Measurements from ENCODE around the gene NDUFAF3. TPM values are rescaled to one million over a fixed set of nuclear protein-coding genes. Genes with fewer than 3 reads are reported as not detected.
A peak's percentile ranks its signal among the peaks of the same experiment; 100 is the strongest.

Gene NDUFAF3
- total and polyA plus RNA-seq, 10 of the 15 experiments (the other 5 are each of a cell fraction or from before 2014, with no cell fraction given): 25.4 to 228 (median 63.9) TPM

GRCh38 chr3:49029563-49029884, 7.6 kb downstream of the NDUFAF3 start:
- DNase-seq (ENCODE audit: low read depth, low spot score): no peak
- no peak for TF ChIP-seq RBBP5 (conservative IDR thresholded peaks at IDR 0.05)
- no peak for TF ChIP-seq IKZF1 (conservative IDR thresholded peaks at IDR 0.05)
- TF ChIP-seq E2F8 (IDR thresholded peaks at IDR 0.05; ENCODE audit: low read depth, partially characterized antibody): peak; percentile 42
- TF ChIP-seq TBL1XR1 (IDR thresholded peaks at IDR 0.05; ENCODE audit: low read depth, low read length): 0 out of 2 replicates have a peak, but pooled peaks have one; percentile 0
- no peak for TF ChIP-seq NBN (IDR thresholded peaks at IDR 0.05)
- no peak for TF ChIP-seq STAT1 (conservative IDR thresholded peaks at IDR 0.05)
- Histone ChIP-seq H4K20me1 (ENCODE audit: control insufficient read depth, insufficient read depth) (no peaks in the 10 kb centered on the region), H3K36me3 (ENCODE audit: control insufficient read depth in 2 of 2, insufficient read depth in 2 of 2, low read length in 1 of 2) (peaks cover 36 to 42% of the 10 kb centered on the region in 2 experiments), H3K9me3 (replicated peaks; ENCODE audit: control insufficient read depth, insufficient read depth, low read length) (no peaks in the 10 kb centered on the region), H3K79me2 (ENCODE audit: control insufficient read depth, insufficient read depth, low read length) (peaks cover 29% of the 10 kb centered on the region), H2AFZ (ENCODE audit: control insufficient read depth, low read depth, low read length) (peak overlapping the region; percentile 25), H3K4me1 (ENCODE audit: control insufficient read depth, insufficient read depth, low read length) (peaks cover 13% of the 10 kb centered on the region), H3K4me3 (no peak overlapping the region), H3K27me3 (replicated peaks in 1 of 2; ENCODE audit: control insufficient read depth in 2 of 2, insufficient read depth in 2 of 2, low read length in 1 of 2) (no peaks in the 10 kb centered on the region), H3K27ac (ENCODE audit: control insufficient read depth, insufficient read depth) (peak overlapping the region; percentile 76; the same call in 1 of the 2 replicates), H3K4me2 (ENCODE audit: control insufficient read depth, insufficient read depth) (peak overlapping the region; percentile 65), H3K9ac (ENCODE audit: control insufficient read depth, insufficient read depth, low read length) (no peak overlapping the region; the same call in 1 of the 2 replicates)
- under 1% methylated on average over 7 of the region's 7 CpGs for WGBS (ENCODE audit: insufficient coverage, insufficient replicate concordance, low lambda C conversion rate, missing lambda C conversion rate)
- intact Hi-C loops (cut with micrococcal nuclease; ENCODE audit: unreplicated experiment): loop anchor here (2.0 to 10.0 kb wide), 3 partner anchors 65 to 645 kb away; partner anchors contain the start of genes APEH, QRICH1 and USP4
- ChIA-PET CTCF (interaction anchor here (0.6 to 2.3 kb wide), 12 partner anchors 9 to 458 kb away, joined by 3 to 45 read pairs (median 4); partner anchors contain the start of genes P4HTM and WDR6), SMC1A (ENCODE audit: uncharacterized antibody, unreplicated experiment) (interaction anchor here (0.7 to 1.5 kb wide), 9 partner anchors 10 to 420 kb away, joined by 3 to 6 read pairs (median 4); partner anchors contain the start of gene WDR6), POLR2A (interaction anchor here (0.6 to 2.3 kb wide), 8 partner anchors 10 to 776 kb away, joined by 3 to 27 read pairs (median 8); partner anchors contain the start of genes DALRD3, P4HTM, QRICH1 and WDR6), RAD21 (ENCODE audit: unreplicated experiment) (interaction anchor here (0.7 to 2.3 kb wide), 6 partner anchors 22 to 313 kb away, joined by 3 to 32 read pairs (median 5); partner anchors contain the start of genes P4HTM, QRICH1 and WDR6)
- in situ Hi-C loops (cut with MboI): no loop called here
- ATAC-seq: no peak
- no peak for FAIRE-seq
- BruUV-seq (replicated peaks): no TSS peak

All from GM12878 (cell line).